Measurements from ENCODE around the gene ERAL1. TPM values are rescaled to one million over a fixed set of nuclear protein-coding genes. Genes with fewer than 3 reads are reported as not detected.
A peak's percentile ranks its signal among the peaks of the same experiment; 100 is the strongest.
"Not testable (repeated sequence)": the region's sequence is repeated elsewhere in the genome, so short reads cannot be mapped to it uniquely, and the experiment has no call there.

Gene ERAL1
- total and polyA plus RNA-seq, 2 donors, result 19.7 to 30.3 TPM

- Histone ChIP-seq H3K27ac (ENCODE audit: low read depth in 1 of 2, low read length in 1 of 2) (no peak overlapping the region), H3K4me1 (ENCODE audit: control insufficient read depth in 2 of 2, insufficient read depth in 2 of 2, low read length in 2 of 2) (peaks cover 9 to 25% of the 10 kb centered on the region in 2 donors), H3K9me3 (ENCODE audit: control insufficient read depth in 2 of 2, insufficient read depth in 1 of 2, low read length in 1 of 2) (no peaks in the 10 kb centered on the region), H3K4me3 (ENCODE audit: low read length in 2 of 2) (no peak overlapping the region), H3K36me3 (ENCODE audit: control insufficient read depth in 2 of 2, insufficient read depth in 2 of 2, low read length in 1 of 2) (no peaks in the 10 kb centered on the region), H3K27me3 (ENCODE audit: control insufficient read depth in 2 of 2, insufficient read depth in 1 of 2, low read length in 1 of 2) (no peaks in the 10 kb centered on the region)
- DNase-seq (ENCODE audit: low read depth in 6 of 9, low spot score in 9 of 9), result no peak
- WGBS, result 90% methylated on average over 1 of the region's 1 CpG
Measured at GRCh38 chr17:28891201-28891600, 36.4 kb downstream of the ERAL1 start.

DNA sequence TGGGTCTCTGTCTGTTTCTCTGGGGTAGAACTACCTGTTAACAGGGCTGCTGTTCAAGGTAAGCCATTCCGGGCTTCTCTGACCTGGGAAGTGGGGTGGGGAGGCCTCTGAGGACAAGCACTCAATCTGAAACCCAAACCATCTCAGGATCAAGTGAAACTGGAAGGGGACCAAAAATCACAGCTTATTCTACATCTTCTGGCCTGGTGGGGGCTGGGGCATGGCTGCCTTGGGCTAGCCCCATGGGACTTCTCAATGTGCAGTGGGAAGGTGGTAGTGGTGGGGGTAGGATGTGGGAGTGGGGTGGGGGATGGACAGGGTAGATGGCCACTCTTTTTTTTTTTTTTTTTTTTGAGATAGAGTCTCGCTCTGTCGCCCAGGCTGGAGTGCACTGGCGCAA lies 37.2 kb downstream of the ERAL1 start:
- peak overlapping the region in 1 of 2 donors; percentile 48 for H3K27ac ChIP-seq (ENCODE audit: low read depth in 1 of 2, low read length in 1 of 2)
- whole genome bisulfite sequencing, result 95% methylated on average over 4 of the region's 4 CpGs
- no peak overlapping the region for H3K4me3 ChIP-seq (ENCODE audit: low read length in 2 of 2)

DNA sequence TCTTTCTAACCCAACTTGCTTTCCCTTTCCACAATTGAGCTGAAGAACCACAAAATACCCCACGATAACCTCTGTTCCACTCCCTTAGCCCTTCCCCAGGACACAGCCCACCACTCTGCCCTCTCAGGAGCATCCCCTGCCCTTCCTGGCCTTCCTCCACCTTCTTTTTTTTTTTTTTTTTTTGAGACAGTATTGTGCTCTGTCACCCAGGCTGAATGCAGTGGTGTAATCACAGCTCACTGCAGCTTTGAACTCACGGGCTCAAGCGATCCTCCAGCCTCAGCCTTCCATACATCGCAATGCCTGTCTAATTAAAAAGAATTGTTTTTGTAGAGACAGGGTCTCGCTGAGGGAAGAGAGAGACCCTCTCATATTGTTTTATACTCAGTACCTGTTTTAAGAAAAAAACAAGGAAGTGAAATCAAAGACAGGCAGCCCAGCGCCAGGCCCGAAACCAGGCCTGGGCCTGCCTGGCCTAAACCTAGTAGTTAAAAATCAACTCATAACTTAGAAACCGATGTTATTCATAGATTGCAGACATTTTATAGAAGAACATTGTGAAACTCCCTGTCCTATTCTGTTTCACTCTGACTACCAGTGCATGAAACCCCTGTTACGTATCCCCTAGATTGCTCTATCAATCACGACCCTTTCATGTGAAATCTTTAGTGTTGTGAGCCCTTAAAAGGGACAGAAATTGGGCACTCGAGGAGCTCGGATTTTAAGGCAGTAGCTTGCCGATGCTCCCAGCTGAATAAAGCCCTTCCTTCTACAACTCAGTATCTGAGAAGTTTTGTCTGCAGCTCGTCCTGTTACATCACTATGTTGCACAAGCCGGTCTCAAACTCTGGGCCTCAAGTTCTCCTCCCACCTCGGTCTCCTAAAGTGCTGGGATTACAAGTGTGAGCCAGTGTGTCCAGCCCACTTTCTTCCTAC lies 38.7 kb downstream of the ERAL1 start:
- 83% methylated on average over 16 of the region's 16 CpGs for WGBS
- peak overlapping the region; percentile 63 to 80 for H3K27ac ChIP-seq (ENCODE audit: low read depth in 1 of 2, low read length in 1 of 2)
- not testable (repeated sequence) for H3K36me3 ChIP-seq (ENCODE audit: control insufficient read depth in 2 of 2, insufficient read depth in 2 of 2, low read length in 1 of 2); H3K9me3 ChIP-seq (ENCODE audit: control insufficient read depth in 2 of 2, insufficient read depth in 1 of 2, low read length in 1 of 2); H3K27me3 ChIP-seq (ENCODE audit: control insufficient read depth in 2 of 2, insufficient read depth in 1 of 2, low read length in 1 of 2); H3K4me3 ChIP-seq (ENCODE audit: low read length in 2 of 2); DNase-seq (ENCODE audit: low read depth in 6 of 9, low spot score in 9 of 9)
- H3K4me1 ChIP-seq (ENCODE audit: control insufficient read depth in 2 of 2, insufficient read depth in 2 of 2, low read length in 2 of 2), result peaks cover 18 to 38% of the 10 kb centered on the region in 2 donors

More for the DNA sequence above, 37.2 kb downstream of the ERAL1 start:
- Histone ChIP-seq H3K4me1 (ENCODE audit: control insufficient read depth in 2 of 2, insufficient read depth in 2 of 2, low read length in 2 of 2) (peaks cover 14 to 31% of the 10 kb centered on the region in 2 donors), H3K27me3 (ENCODE audit: control insufficient read depth in 2 of 2, insufficient read depth in 1 of 2, low read length in 1 of 2) (no peaks in the 10 kb centered on the region), H3K36me3 (ENCODE audit: control insufficient read depth in 2 of 2, insufficient read depth in 2 of 2, low read length in 1 of 2) (no peaks in the 10 kb centered on the region), H3K9me3 (ENCODE audit: control insufficient read depth in 2 of 2, insufficient read depth in 1 of 2, low read length in 1 of 2) (no peaks in the 10 kb centered on the region)
- no peak for DNase-seq (ENCODE audit: low read depth in 6 of 9, low spot score in 9 of 9)

DNA sequence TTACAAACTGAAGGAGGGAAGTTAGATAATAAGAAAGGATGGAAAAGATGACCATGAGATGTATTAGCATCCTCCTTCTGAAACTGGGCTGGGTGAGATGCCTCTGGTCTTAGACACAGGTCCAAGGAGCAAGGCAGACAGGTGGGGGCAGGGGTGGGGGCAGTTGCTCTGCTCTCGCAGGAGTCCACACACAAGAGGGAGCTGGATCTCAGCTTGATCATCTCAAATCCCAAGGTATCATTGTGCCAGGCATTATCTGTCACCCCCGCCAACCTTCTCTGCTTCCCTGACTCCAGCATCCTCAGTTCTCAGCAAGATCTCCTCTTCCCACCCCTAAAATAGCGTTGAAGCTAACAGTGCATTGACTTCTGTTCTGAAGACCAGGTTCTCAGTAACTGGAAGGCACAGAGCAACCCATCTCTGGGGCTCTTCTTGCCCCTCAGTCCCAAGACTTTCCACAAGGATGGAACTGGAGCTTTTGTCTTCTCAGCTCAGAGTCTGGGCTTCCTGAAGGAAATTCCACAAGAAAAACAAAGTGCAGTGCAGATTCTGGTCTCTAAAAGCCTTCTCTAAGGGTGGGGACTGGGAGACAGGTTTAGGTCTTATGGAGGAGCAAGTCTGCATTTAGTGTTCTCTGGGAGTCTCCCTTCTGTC lies 41.1 kb downstream of the ERAL1 start:
- Histone ChIP-seq H3K4me3 (ENCODE audit: low read length in 2 of 2) (peak overlapping the region; percentile 75 to 83), H3K27me3 (ENCODE audit: control insufficient read depth in 2 of 2, insufficient read depth in 1 of 2, low read length in 1 of 2) (no peaks in the 10 kb centered on the region), H3K4me1 (ENCODE audit: control insufficient read depth in 2 of 2, insufficient read depth in 2 of 2, low read length in 2 of 2) (peaks cover 18 to 39% of the 10 kb centered on the region in 2 donors), H3K9me3 (ENCODE audit: control insufficient read depth in 2 of 2, insufficient read depth in 1 of 2, low read length in 1 of 2) (peaks cover 0 to 5% of the 10 kb centered on the region in 2 donors), H3K27ac (ENCODE audit: low read depth in 1 of 2, low read length in 1 of 2) (peak overlapping the region; percentile 83), H3K36me3 (ENCODE audit: control insufficient read depth in 2 of 2, insufficient read depth in 2 of 2, low read length in 1 of 2) (peaks cover 0 to 2% of the 10 kb centered on the region in 2 donors)
- DNase-seq (ENCODE audit: low read depth in 6 of 9, low spot score in 9 of 9), result no peak
- WGBS, result 85% methylated on average over 3 of the region's 3 CpGs

DNA sequence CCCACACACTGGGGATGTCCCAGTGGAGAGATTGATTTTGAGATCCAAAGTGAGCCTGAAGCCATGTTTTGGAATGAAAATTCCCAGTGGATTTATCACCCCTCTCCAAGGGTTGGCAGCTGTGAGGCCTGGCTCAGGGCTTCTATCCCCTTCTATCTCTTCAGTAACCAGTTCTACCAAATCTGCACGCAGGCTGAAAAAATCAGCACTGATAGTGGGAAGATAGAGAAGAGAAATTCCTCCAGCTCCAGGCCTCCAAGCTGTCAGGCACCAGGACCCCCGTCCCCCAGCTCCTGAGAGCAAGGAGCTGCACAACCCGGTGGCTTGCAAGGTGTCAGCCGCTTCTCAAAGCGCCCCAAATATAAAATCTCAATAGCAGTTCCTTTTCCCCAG lies 41.7 kb downstream of the ERAL1 start:
- no peak for DNase-seq (ENCODE audit: low read depth in 6 of 9, low spot score in 9 of 9)
- Histone ChIP-seq H3K27me3 (ENCODE audit: control insufficient read depth in 2 of 2, insufficient read depth in 1 of 2, low read length in 1 of 2) (no peaks in the 10 kb centered on the region), H3K36me3 (ENCODE audit: control insufficient read depth in 2 of 2, insufficient read depth in 2 of 2, low read length in 1 of 2) (peaks cover 0 to 3% of the 10 kb centered on the region in 2 donors), H3K9me3 (ENCODE audit: control insufficient read depth in 2 of 2, insufficient read depth in 1 of 2, low read length in 1 of 2) (peaks cover 0 to 5% of the 10 kb centered on the region in 2 donors), H3K4me1 (ENCODE audit: control insufficient read depth in 2 of 2, insufficient read depth in 2 of 2, low read length in 2 of 2) (peaks cover 20 to 41% of the 10 kb centered on the region in 2 donors), H3K27ac (ENCODE audit: low read depth in 1 of 2, low read length in 1 of 2) (peak overlapping the region; percentile 83), H3K4me3 (ENCODE audit: low read length in 2 of 2) (peak overlapping the region; percentile 75 to 83)
- WGBS, result 12% methylated on average over 5 of the region's 5 CpGs

DNA sequence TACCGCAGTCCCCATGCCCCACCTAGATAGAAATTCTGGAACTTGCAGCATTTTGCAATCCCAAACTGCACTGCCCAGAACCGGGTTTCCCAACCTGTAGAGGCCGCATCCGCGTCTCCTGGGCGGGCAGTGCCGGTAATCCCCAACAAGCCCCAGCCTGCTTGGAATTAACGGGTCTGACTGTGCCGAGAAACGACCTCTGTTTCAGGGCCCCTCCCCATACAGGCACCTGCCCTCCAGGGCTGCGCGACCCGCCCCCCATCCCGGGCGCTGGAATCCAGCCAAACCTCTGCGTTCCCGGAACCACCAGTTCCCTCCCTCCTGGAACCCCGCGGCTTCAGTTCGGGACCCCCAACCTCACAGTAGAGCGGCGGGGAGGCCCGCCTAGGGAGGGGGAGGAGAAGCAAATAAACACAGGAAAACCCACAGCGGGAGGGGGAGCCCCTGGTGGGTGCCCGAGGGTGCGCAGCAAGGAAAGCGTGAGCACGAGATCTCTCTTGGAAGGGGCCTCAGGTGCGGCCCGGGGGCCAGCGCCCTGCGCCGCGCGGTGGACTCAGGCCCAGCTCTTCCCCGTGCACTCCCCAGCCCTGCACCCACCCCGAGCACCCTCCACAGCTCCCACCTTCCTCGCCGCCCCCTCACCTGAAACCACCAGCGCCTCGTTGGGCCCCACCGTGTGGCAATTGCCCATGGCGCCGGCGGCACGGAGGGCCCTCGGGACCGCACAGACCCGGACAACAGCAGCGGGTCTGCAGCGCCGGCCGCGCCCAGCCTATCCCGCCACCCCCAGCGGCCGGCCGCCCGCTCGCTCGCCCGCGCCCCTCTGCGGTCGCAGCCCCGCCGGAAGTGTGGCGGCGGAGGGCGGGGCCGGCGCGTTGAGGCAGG lies 42.3 kb downstream of the ERAL1 start, which contains the start of gene FLOT2:
FLOT2 (minus strand) TSS at position 850 of the 885 bp plus-strand sequence; CDS start at position 691, 159 bp downstream.
- Histone ChIP-seq H3K27me3 (ENCODE audit: control insufficient read depth in 2 of 2, insufficient read depth in 1 of 2, low read length in 1 of 2) (no peaks in the 10 kb centered on the region), H3K4me1 (ENCODE audit: control insufficient read depth in 2 of 2, insufficient read depth in 2 of 2, low read length in 2 of 2) (peaks cover 24 to 44% of the 10 kb centered on the region in 2 donors), H3K9me3 (ENCODE audit: control insufficient read depth in 2 of 2, insufficient read depth in 1 of 2, low read length in 1 of 2) (peaks cover 0 to 5% of the 10 kb centered on the region in 2 donors), H3K4me3 (ENCODE audit: low read length in 2 of 2) (peak within 1 kb of the TSS; percentile 75 to 83), H3K27ac (ENCODE audit: low read depth in 1 of 2, low read length in 1 of 2) (peak within 1 kb of the TSS; percentile 83 to 94), H3K36me3 (ENCODE audit: control insufficient read depth in 2 of 2, insufficient read depth in 2 of 2, low read length in 1 of 2) (peaks cover 0 to 3% of the 10 kb centered on the region in 2 donors)
- DNase-seq (ENCODE audit: low read depth in 6 of 9, low spot score in 9 of 9), result peak in 8 of 9 donors; percentile 15 to 84 (median 57)
- WGBS, result under 1% methylated on average over 73 of the region's 73 CpGs

DNA sequence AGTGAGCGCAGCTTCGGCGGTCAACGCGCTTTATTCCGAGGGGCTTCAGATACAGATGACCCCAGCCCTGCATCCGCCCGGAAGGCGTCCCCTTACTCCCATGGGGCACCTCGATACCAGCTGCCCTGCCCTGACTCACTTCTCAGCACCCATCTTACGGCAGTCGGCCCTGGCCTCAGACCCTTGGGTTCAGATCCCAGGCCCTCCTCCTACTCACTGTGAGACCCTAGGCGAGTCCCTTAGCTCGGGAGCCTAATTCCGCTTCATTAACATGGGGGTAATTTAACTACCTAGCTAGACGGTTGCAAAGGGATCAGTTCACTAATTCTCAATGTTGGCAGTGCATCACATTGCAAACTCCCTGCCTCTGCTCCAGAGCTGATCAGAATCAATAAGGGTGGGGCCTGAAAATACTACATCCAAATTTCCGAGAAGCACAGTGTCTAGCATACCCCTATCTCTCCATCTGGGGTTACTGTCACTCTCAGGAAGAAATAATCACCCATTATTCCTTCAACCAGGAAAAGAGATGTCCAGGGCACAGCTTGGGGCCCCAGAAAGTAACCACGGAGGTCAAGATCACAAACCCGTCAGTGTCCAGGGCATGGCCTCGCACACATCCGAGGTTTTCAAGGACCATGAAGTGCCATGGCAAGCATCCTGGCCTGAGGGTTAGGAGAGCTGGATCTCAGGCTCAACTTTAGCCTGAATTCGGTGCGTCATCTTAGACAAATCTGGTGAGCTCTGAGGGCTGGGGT lies 43.1 kb downstream of the ERAL1 start:
- Histone ChIP-seq H3K36me3 (ENCODE audit: control insufficient read depth in 2 of 2, insufficient read depth in 2 of 2, low read length in 1 of 2) (peaks cover 0 to 3% of the 10 kb centered on the region in 2 donors), H3K9me3 (ENCODE audit: control insufficient read depth in 2 of 2, insufficient read depth in 1 of 2, low read length in 1 of 2) (peaks cover 0 to 5% of the 10 kb centered on the region in 2 donors), H3K27ac (ENCODE audit: low read depth in 1 of 2, low read length in 1 of 2) (peak overlapping the region; percentile 68 to 94), H3K4me3 (ENCODE audit: low read length in 2 of 2) (peak overlapping the region; percentile 75 to 83), H3K4me1 (ENCODE audit: control insufficient read depth in 2 of 2, insufficient read depth in 2 of 2, low read length in 2 of 2) (peaks cover 22 to 40% of the 10 kb centered on the region in 2 donors), H3K27me3 (ENCODE audit: control insufficient read depth in 2 of 2, insufficient read depth in 1 of 2, low read length in 1 of 2) (no peaks in the 10 kb centered on the region)
- WGBS, result 33% methylated on average over 23 of the region's 23 CpGs
- peak in 2 of 9 donors; percentile 18 to 29 for DNase-seq (ENCODE audit: low read depth in 6 of 9, low spot score in 9 of 9)

GRCh38 chr17:28898527-28898955 lies 43.7 kb downstream of the ERAL1 start:
- H3K27me3 ChIP-seq (ENCODE audit: control insufficient read depth in 2 of 2, insufficient read depth in 1 of 2, low read length in 1 of 2), result no peaks in the 10 kb centered on the region
- 93% methylated on average over 12 of the region's 12 CpGs for WGBS
- peaks cover 0 to 5% of the 10 kb centered on the region in 2 donors for H3K9me3 ChIP-seq (ENCODE audit: control insufficient read depth in 2 of 2, insufficient read depth in 1 of 2, low read length in 1 of 2)
- DNase-seq (ENCODE audit: low read depth in 6 of 9, low spot score in 9 of 9), result no peak
- H3K4me3 ChIP-seq (ENCODE audit: low read length in 2 of 2), result no peak overlapping the region
- peaks cover 22 to 39% of the 10 kb centered on the region in 2 donors for H3K4me1 ChIP-seq (ENCODE audit: control insufficient read depth in 2 of 2, insufficient read depth in 2 of 2, low read length in 2 of 2)
- peaks cover 0 to 3% of the 10 kb centered on the region in 2 donors for H3K36me3 ChIP-seq (ENCODE audit: control insufficient read depth in 2 of 2, insufficient read depth in 2 of 2, low read length in 1 of 2)
- peak overlapping the region; percentile 8 to 21 for H3K27ac ChIP-seq (ENCODE audit: low read depth in 1 of 2, low read length in 1 of 2)

Measured in thymus (tissue), 11 donors.